ENCODE measurements around the gene BUB1B. TPM values are rescaled to one million over a fixed set of nuclear protein-coding genes. Genes with fewer than 3 reads are reported as not detected.

BUB1B gene
- polyA plus RNA-seq, 1 donor (not counting 4 experiments of a cell fraction or from before 2014, with no cell fraction given) = 19.7 TPM

GRCh38 chr15:40255033-40255432 lies 94.2 kb downstream of the BUB1B start:
- Histone ChIP-seq H3K9ac (ENCODE audit: control insufficient read depth, extremely low read depth, insufficient read depth, low read length) (no peak overlapping the region), H3K36me3 (ENCODE audit: control insufficient read depth in 2 of 2, extremely low read depth in 1 of 2, insufficient read depth in 2 of 2, low read length in 2 of 2) (peaks cover 24% of the 10 kb centered on the region in 2 experiments), H3K4me2 (ENCODE audit: control insufficient read depth, extremely low read depth, insufficient read depth, low read depth, low read length) (no peak overlapping the region), H3K4me3 (ENCODE audit: control insufficient read depth in 2 of 3, extremely low read depth in 1 of 3, insufficient read depth in 2 of 3, low read depth in 1 of 3, low read length in 3 of 3) (no peak overlapping the region), H3K27ac (ENCODE audit: control insufficient read depth, insufficient read depth, low read length) (no peak overlapping the region), H3K27me3 (ENCODE audit: control insufficient read depth, extremely low read depth, insufficient read depth, low read length) (no peaks in the 10 kb centered on the region), H3K9me1 (ENCODE audit: control insufficient read depth, extremely low read depth, insufficient read depth, low read length) (no peaks in the 10 kb centered on the region), H3K9me3 (ENCODE audit: control insufficient read depth, low read depth, low read length) (no peaks in the 10 kb centered on the region), H4K20me1 (ENCODE audit: control insufficient read depth, extremely low read depth, insufficient read depth, low read length) (no peaks in the 10 kb centered on the region), H3K4me1 (ENCODE audit: control insufficient read depth, extremely low read depth, insufficient read depth, low read length) (peaks cover 35% of the 10 kb centered on the region), H2AFZ (ENCODE audit: control insufficient read depth, low read length) (no peak overlapping the region), H3K79me2 (ENCODE audit: control insufficient read depth, insufficient read depth, low read length) (peaks cover 9% of the 10 kb centered on the region)
- dilution Hi-C loops (cut with MboI; ENCODE audit: extremely low pct_ligation_motif_present, low sequenced_read_pairs) = no loop called here
- DNase-seq (ENCODE audit: low read depth, low spot score) (no peak), FAIRE-seq (no peak)
- TF ChIP-seq CTCF (optimal IDR thresholded peaks at IDR 0.05 in 1 of 3, IDR thresholded peaks at IDR 0.05 in 1 of 3, conservative IDR thresholded peaks at IDR 0.05 in 1 of 3; ENCODE audit: extremely low read depth in 1 of 3, insufficient read depth in 2 of 3, low read length in 3 of 3) (no peak), EZH2 (IDR thresholded peaks at IDR 0.05; ENCODE audit: low read length) (no peak)

GRCh38 chr15:40256638-40257235 lies 95.9 kb downstream of the BUB1B start:
- H3K27me3 ChIP-seq (ENCODE audit: control insufficient read depth, extremely low read depth, insufficient read depth, low read length) = no peaks in the 10 kb centered on the region
- dilution Hi-C loops (cut with MboI; ENCODE audit: extremely low pct_ligation_motif_present, low sequenced_read_pairs) = no loop called here
- TF ChIP-seq CTCF (optimal IDR thresholded peaks at IDR 0.05 in 1 of 3, IDR thresholded peaks at IDR 0.05 in 1 of 3, conservative IDR thresholded peaks at IDR 0.05 in 1 of 3; ENCODE audit: extremely low read depth in 1 of 3, insufficient read depth in 2 of 3, low read length in 3 of 3) = no peak
- TF ChIP-seq EZH2 (IDR thresholded peaks at IDR 0.05; ENCODE audit: low read length) = no peak
- no peak overlapping the region for H2AFZ ChIP-seq (ENCODE audit: control insufficient read depth, low read length)
- H3K4me2 ChIP-seq (ENCODE audit: control insufficient read depth, extremely low read depth, insufficient read depth, low read depth, low read length) = no peak overlapping the region
- H3K27ac ChIP-seq (ENCODE audit: control insufficient read depth, insufficient read depth, low read length) = no peak overlapping the region
- H3K36me3 ChIP-seq (ENCODE audit: control insufficient read depth in 2 of 2, extremely low read depth in 1 of 2, insufficient read depth in 2 of 2, low read length in 2 of 2) = peaks cover 24 to 25% of the 10 kb centered on the region in 2 experiments
- H3K79me2 ChIP-seq (ENCODE audit: control insufficient read depth, insufficient read depth, low read length) = peaks cover 9% of the 10 kb centered on the region
- H3K9ac ChIP-seq (ENCODE audit: control insufficient read depth, extremely low read depth, insufficient read depth, low read length) = no peak overlapping the region
- H3K9me3 ChIP-seq (ENCODE audit: control insufficient read depth, low read depth, low read length) = no peaks in the 10 kb centered on the region
- no peaks in the 10 kb centered on the region for H4K20me1 ChIP-seq (ENCODE audit: control insufficient read depth, extremely low read depth, insufficient read depth, low read length)
- FAIRE-seq (no peak), DNase-seq (ENCODE audit: low read depth, low spot score) (no peak)
- no peaks in the 10 kb centered on the region for H3K9me1 ChIP-seq (ENCODE audit: control insufficient read depth, extremely low read depth, insufficient read depth, low read length)
- no peak overlapping the region for H3K4me3 ChIP-seq (ENCODE audit: control insufficient read depth in 2 of 3, extremely low read depth in 1 of 3, insufficient read depth in 2 of 3, low read depth in 1 of 3, low read length in 3 of 3)
- H3K4me1 ChIP-seq (ENCODE audit: control insufficient read depth, extremely low read depth, insufficient read depth, low read length) = peaks cover 29% of the 10 kb centered on the region

Measured in keratinocyte (primary cell).